H1 (cell line): Measurements from ENCODE around the gene TUBGCP2. TPM values are rescaled to one million over a fixed set of nuclear protein-coding genes. Genes with fewer than 3 reads are reported as not detected.

ENCODE experiments used
- ATF2 ChIP-seq: IDR thresholded peaks from 2 replicates; pipeline ENCODE4 v1.6.1; 2012; ENCODE audit warnings: low read length, inconsistent platforms
- CHD7 ChIP-seq: fragments of 300-600 bp; sonication (generic); IDR thresholded peaks from 2 replicates; pipeline ENCODE4 v1.7.1; 2012; ENCODE audit warnings: low read length, moderate library complexity, mild to moderate bottlenecking, inconsistent platforms; ENCODE audit not compliant: insufficient replicate concordance
- EP300 ChIP-seq, 2 experiments: IDR thresholded peaks; 1 replicate in 1 of 2; 2 replicates in 1 of 2; pipeline ENCODE4 v1.6.1; 2011 to 2012; ENCODE audit warnings: low read depth in 2 of 2, low read length in 2 of 2, mild to moderate bottlenecking in 2 of 2, borderline replicate concordance in 1 of 2, inconsistent platforms in 1 of 2, moderate library complexity in 1 of 2
- HDAC6 ChIP-seq: IDR thresholded peaks from one replicate; pipeline ENCODE4 v1.7.1; 2012; ENCODE audit warnings: low read depth, mild to moderate bottlenecking, inconsistent platforms, low read length, moderate library complexity
- POU5F1 ChIP-seq: IDR thresholded peaks from 2 replicates; pipeline ENCODE4 v1.6.1; 2011; ENCODE audit warnings: low read depth, mild to moderate bottlenecking, low read length, moderate library complexity
- RFX5 ChIP-seq: IDR thresholded peaks from 2 replicates; pipeline ENCODE4 v1.6.1; 2011; ENCODE audit warnings: low read depth, low read length, improper control_type of control experiment, borderline replicate concordance
- SAP30 ChIP-seq: fragments of 300-600 bp; sonication (generic); IDR thresholded peaks from 2 replicates; pipeline ENCODE4 v1.7.1; 2012; ENCODE audit warnings: low read length, moderate library complexity, mild to moderate bottlenecking, inconsistent platforms; ENCODE audit not compliant: insufficient read depth, insufficient replicate concordance
- SIX5 ChIP-seq: IDR thresholded peaks from 2 replicates; pipeline ENCODE4 v1.6.1; 2011; ENCODE audit warnings: mild to moderate bottlenecking, low read depth, low read length
- polyA plus RNA-seq, 7 experiments: library from polyadenylated mRNA; depleted of rRNA in 3 of 7; stranded (reverse) in 5 of 7; unstranded in 2 of 7; fragments of >200 nt in 5 of 7; fragments of 200-250 nt in 2 of 7; gene quantifications; 1 replicate in 5 of 7; 2 replicates in 1 of 7; 4 replicates in 1 of 7; pipeline versions ENCODE4 v1.2.1 to v1.2.3, GENCODE V29; 2011 to 2013; ENCODE audit warnings: missing spikeins in 2 of 7, mixed read lengths in 2 of 7
- total RNA-seq: library from RNA; stranded (reverse); fragmentation: NEBNext Ultra II Directional; extraction: Animal tissue kit (Norgen Biotek cat#: 25700); gene quantifications from 2 replicates; pipeline ENCODE4 v1.2.1, GENCODE V29; 2021

TUBGCP2 gene
- total and polyA plus RNA-seq, 2 of the 8 experiments (the other 6 are each of a cell fraction or from before 2014, with no cell fraction given): 34.9 to 51.9 TPM

DNA sequence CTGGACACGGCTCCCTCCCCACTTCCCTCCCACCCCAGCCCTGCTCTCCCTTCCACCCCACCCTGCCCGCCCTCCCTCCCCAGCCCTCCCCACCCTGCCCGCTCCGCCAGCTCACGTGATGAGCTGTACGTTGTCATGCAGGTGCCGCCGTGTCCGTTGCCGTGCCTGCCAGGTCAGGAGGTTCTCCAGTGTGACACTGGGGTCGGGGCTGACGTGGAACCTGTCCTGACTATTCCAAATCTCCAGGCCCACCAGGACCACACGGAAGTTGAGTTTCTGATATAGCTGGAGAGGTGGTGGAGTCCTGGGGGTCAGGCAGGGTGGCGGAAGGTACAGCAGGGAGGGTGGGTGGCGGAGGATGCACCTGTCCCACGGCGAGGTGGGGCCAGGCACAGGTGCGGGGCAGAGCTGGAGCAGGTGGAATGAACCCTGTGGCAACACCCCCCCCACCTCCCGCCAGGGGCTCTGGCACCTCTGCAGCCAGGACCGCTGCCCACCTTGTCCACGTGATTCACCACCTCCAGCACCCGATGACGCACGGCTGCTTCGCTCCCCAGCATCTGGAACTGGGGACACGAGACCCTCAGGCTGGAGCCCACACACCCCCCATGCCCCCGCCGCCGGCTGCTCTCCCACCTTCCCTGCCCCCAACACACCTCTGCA, 36.2 kb downstream of the TUBGCP2 start (continued):
- no peak for TF ChIP-seq CHD7
- TF ChIP-seq SIX5: no peak
- no peak for TF ChIP-seq HDAC6
- TF ChIP-seq POU5F1: no peak
- no peak for TF ChIP-seq RFX5
- no peak for TF ChIP-seq ATF2
- TF ChIP-seq SAP30: no peak
- TF ChIP-seq EP300 (IDR thresholded peaks at IDR 0.05; ENCODE audit: borderline replicate concordance in 1 of 2, low read depth in 2 of 2, low read length in 2 of 2): no peak
